ENCODE results near the gene RSPH9. TPM values are rescaled to one million over a fixed set of nuclear protein-coding genes. Genes with fewer than 3 reads are reported as not detected.
"Not testable (repeated sequence)": the region's sequence is repeated elsewhere in the genome, so short reads cannot be mapped to it uniquely, and the experiment has no call there.

Gene RSPH9
- total and polyA plus RNA-seq, 2 donors from 2014 or later, result 0.16 to 0.45 TPM

DNA sequence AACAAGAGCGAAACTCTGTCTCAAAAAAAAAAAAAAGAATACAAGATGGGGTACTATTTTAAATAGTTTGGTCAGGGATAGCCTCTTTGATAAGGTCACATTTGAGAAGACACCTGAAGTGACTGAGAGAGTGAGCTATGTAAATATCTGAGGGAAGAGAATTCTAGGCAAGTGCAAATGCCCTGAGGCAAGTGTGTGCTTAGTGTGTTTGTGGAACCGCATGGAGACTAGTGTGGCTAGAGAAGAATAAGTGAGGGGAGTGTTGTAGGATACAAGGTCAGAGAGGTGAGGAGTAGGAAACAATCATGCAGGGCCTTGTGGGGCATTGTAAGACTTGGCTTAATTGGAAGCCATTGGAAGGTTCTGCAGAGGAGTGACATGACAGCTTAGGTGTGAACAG, 3.4 kb downstream of the RSPH9 start:
- H3K9me3 ChIP-seq (ENCODE audit: control insufficient read depth in 2 of 3, insufficient read depth in 1 of 3, low read length in 3 of 3), result no peaks in the 10 kb centered on the region
- no peak for FAIRE-seq
- no peak overlapping the region for H3K9ac ChIP-seq (ENCODE audit: low read length in 3 of 3)
- no peaks in the 10 kb centered on the region for H3K27me3 ChIP-seq (ENCODE audit: control insufficient read depth, insufficient read depth, low read length)
- no peak overlapping the region for H3K4me3 ChIP-seq (ENCODE audit: low read length in 3 of 3)
- no peaks in the 10 kb centered on the region for H3K36me3 ChIP-seq (ENCODE audit: control insufficient read depth in 2 of 3, insufficient read depth in 3 of 3, low read length in 3 of 3)
- H3K4me1 ChIP-seq (ENCODE audit: control insufficient read depth in 2 of 3, insufficient read depth in 2 of 3, low read depth in 1 of 3, low read length in 3 of 3), result peaks cover 0 to 3% (median 0%) of the 10 kb centered on the region in 3 donors
- intact Hi-C loops (cut with DNase I), result no loop called here
- DNase-seq, result no peak
- TF ChIP-seq CTCF (IDR thresholded peaks at IDR 0.05; ENCODE audit: borderline replicate concordance, extremely low read depth, insufficient read depth), result no peak
- H3K27ac ChIP-seq (ENCODE audit: low read depth in 2 of 2, low read length in 2 of 2), result no peak overlapping the region

DNA sequence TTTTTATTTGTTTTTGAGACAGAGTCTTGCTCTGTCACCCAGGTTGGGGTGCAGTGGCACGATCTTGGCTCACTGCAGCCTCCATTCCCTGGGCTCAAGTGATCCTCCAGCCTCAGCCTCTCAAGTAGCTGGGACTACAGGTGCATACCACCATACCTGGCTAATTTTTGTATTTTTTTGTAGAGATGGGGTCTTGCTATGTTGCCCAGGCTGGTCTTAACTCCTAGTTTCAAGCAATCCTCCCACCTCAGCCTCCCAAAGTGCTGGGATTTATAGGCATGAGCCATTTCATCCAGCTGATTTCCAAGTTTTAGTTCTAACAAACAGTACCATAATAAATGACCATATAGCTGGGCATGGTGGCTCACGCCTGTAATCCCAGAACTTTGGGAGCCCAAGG, 8.0 kb downstream of the RSPH9 start:
- H3K27ac ChIP-seq (ENCODE audit: low read depth in 2 of 2, low read length in 2 of 2); H3K27me3 ChIP-seq (ENCODE audit: control insufficient read depth, insufficient read depth, low read length); H3K4me3 ChIP-seq (ENCODE audit: low read length in 3 of 3); H3K9ac ChIP-seq (ENCODE audit: low read length in 3 of 3); intact Hi-C loops (cut with DNase I); H3K36me3 ChIP-seq (ENCODE audit: control insufficient read depth in 2 of 3, insufficient read depth in 3 of 3, low read length in 3 of 3); H3K4me1 ChIP-seq (ENCODE audit: control insufficient read depth in 2 of 3, insufficient read depth in 2 of 3, low read depth in 1 of 3, low read length in 3 of 3); H3K9me3 ChIP-seq (ENCODE audit: control insufficient read depth in 2 of 3, insufficient read depth in 1 of 3, low read length in 3 of 3); FAIRE-seq; DNase-seq: not testable (repeated sequence)

DNA sequence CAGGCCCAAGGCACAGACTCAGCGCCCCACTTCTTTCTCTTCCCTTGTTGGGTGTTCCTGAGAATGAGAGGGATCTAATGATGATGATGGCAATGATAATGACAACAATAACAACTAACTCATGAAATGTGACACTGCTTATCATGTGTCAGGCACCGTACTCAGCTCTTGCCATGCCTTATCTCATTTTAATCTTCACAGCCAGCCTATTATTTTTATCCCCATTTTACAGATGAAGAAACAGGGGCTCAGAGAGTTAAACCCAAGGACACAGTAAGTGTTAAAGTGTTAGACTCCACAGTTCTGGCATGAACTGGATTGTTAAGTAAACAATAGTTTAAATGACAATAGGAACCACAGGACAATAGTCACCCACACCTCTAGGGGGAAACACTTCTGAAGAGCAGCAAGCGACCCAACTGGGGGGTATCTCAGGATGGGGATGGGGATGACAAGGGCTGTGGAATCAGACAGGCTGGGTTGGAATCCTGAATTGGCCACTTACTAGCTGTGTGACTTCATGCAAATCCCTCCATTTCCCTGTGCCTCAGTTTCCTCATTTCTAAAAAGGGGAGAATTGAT, 12.5 kb downstream of the RSPH9 start:
- H3K4me3 ChIP-seq (ENCODE audit: low read length in 3 of 3), result no peak overlapping the region
- H3K4me1 ChIP-seq (ENCODE audit: control insufficient read depth in 2 of 3, insufficient read depth in 2 of 3, low read depth in 1 of 3, low read length in 3 of 3), result no peaks in the 10 kb centered on the region
- no peaks in the 10 kb centered on the region for H3K27me3 ChIP-seq (ENCODE audit: control insufficient read depth, insufficient read depth, low read length)
- DNase-seq, result no peak
- H3K36me3 ChIP-seq (ENCODE audit: control insufficient read depth in 2 of 3, insufficient read depth in 3 of 3, low read length in 3 of 3), result no peaks in the 10 kb centered on the region
- intact Hi-C loops (cut with DNase I), result no loop called here
- no peak for FAIRE-seq
- no peak for TF ChIP-seq CTCF (IDR thresholded peaks at IDR 0.05; ENCODE audit: borderline replicate concordance, extremely low read depth, insufficient read depth)
- peaks cover 0 to 5% (median 0%) of the 10 kb centered on the region in 3 donors for H3K9me3 ChIP-seq (ENCODE audit: control insufficient read depth in 2 of 3, insufficient read depth in 1 of 3, low read length in 3 of 3)
- no peak overlapping the region for H3K27ac ChIP-seq (ENCODE audit: low read depth in 2 of 2, low read length in 2 of 2)
- H3K9ac ChIP-seq (ENCODE audit: low read length in 3 of 3), result no peak overlapping the region

DNA sequence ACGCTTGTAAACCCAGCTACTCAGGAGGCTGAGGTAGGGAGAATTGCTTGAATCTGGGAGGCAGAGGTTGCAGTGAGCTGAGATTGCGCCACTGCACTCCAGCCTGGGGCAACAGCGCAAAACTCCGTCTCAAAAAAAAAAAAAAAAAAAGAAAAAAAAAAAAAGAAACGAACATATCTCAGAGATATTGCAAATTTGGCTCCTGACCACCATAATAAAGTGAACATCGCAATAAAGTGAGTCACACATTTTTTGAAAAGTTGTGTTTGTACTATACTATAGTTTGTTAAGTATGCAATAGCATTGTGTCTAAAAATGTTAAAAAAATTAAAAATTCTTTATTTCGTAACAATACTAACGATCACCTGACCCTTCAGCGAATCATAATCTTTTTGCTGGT, 13.3 kb downstream of the RSPH9 start:
- H3K4me3 ChIP-seq (ENCODE audit: low read length in 3 of 3), result no peak overlapping the region
- DNase-seq (no peak), FAIRE-seq (no peak)
- H3K4me1 ChIP-seq (ENCODE audit: control insufficient read depth in 2 of 3, insufficient read depth in 2 of 3, low read depth in 1 of 3, low read length in 3 of 3), result no peaks in the 10 kb centered on the region
- no peak overlapping the region for H3K9ac ChIP-seq (ENCODE audit: low read length in 3 of 3)
- no peak for TF ChIP-seq CTCF (IDR thresholded peaks at IDR 0.05; ENCODE audit: borderline replicate concordance, extremely low read depth, insufficient read depth)
- peaks cover 0 to 5% (median 0%) of the 10 kb centered on the region in 3 donors for H3K9me3 ChIP-seq (ENCODE audit: control insufficient read depth in 2 of 3, insufficient read depth in 1 of 3, low read length in 3 of 3)
- H3K27ac ChIP-seq (ENCODE audit: low read depth in 2 of 2, low read length in 2 of 2), result no peak overlapping the region
- intact Hi-C loops (cut with DNase I), result no loop called here
- H3K27me3 ChIP-seq (ENCODE audit: control insufficient read depth, insufficient read depth, low read length), result no peaks in the 10 kb centered on the region
- no peaks in the 10 kb centered on the region for H3K36me3 ChIP-seq (ENCODE audit: control insufficient read depth in 2 of 3, insufficient read depth in 3 of 3, low read length in 3 of 3)

DNA sequence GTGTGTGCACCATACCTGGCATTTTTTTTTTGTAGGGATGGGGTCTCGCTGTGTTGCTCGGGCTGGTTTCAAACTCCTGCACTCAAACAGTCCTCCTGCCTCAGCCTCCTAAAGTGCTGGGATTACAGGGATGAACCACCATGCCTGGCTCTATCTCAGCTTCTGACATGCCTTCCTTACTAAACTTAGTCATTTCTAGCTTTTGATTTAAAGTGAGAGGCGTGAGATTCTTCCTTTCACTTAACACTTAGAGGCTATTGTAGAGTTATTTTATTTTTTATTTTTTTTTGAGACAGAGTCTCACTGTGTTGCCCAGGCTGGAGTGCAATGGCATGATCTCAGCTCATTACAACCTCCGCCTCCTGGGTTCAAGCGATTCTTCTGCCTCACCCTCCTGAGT, 18.1 kb downstream of the RSPH9 start:
- not testable (repeated sequence) for H3K9me3 ChIP-seq (ENCODE audit: control insufficient read depth in 2 of 3, insufficient read depth in 1 of 3, low read length in 3 of 3); H3K27ac ChIP-seq (ENCODE audit: low read depth in 2 of 2, low read length in 2 of 2); H3K36me3 ChIP-seq (ENCODE audit: control insufficient read depth in 2 of 3, insufficient read depth in 3 of 3, low read length in 3 of 3); H3K4me3 ChIP-seq (ENCODE audit: low read length in 3 of 3); H3K9ac ChIP-seq (ENCODE audit: low read length in 3 of 3); H3K27me3 ChIP-seq (ENCODE audit: control insufficient read depth, insufficient read depth, low read length); FAIRE-seq; DNase-seq
- intact Hi-C loops (cut with DNase I), result loop anchor here (10.0 kb wide), 1 partner anchor 102 kb away; no protein-coding TSS in a partner anchor
- peaks cover 0 to 11% (median 8%) of the 10 kb centered on the region in 3 donors for H3K4me1 ChIP-seq (ENCODE audit: control insufficient read depth in 2 of 3, insufficient read depth in 2 of 3, low read depth in 1 of 3, low read length in 3 of 3)
